ENCODE measurements around the gene AOX1.
"Not testable (repeated sequence)": the region's sequence is repeated elsewhere in the genome, so short reads cannot be mapped to it uniquely, and the experiment has no call there.

The AOX1 gene

GRCh38 chr2:200603972-200604371 is 18.2 kb downstream of the AOX1 start:
- no peak for DNase-seq

GRCh38 chr2:200604571-200605255 is 18.9 kb downstream of the AOX1 start:
- DNase-seq: no peak

GRCh38 chr2:200608341-200609027 is 22.7 kb downstream of the AOX1 start:
- no peak for DNase-seq

GRCh38 chr2:200609028-200609614 is 23.3 kb downstream of the AOX1 start:
- no peak for DNase-seq

- not testable (repeated sequence) for DNase-seq
Measured at GRCh38 chr2:200610217-200610616, 24.4 kb downstream of the AOX1 start.

GRCh38 chr2:200613692-200614091 is 27.9 kb downstream of the AOX1 start:
- no peak for DNase-seq

- DNase-seq: no peak
Measured at GRCh38 chr2:200614249-200614648, 28.4 kb downstream of the AOX1 start.

GRCh38 chr2:200615247-200615646 is 29.4 kb downstream of the AOX1 start:
- DNase-seq: no peak

GRCh38 chr2:200616193-200616592 is 30.4 kb downstream of the AOX1 start:
- DNase-seq: no peak

GRCh38 chr2:200616656-200617055 is 30.8 kb downstream of the AOX1 start:
- no peak for DNase-seq

GRCh38 chr2:200617156-200618053 is 31.6 kb downstream of the AOX1 start:
- DNase-seq: no peak

- no peak for DNase-seq
Measured at GRCh38 chr2:200618054-200618419, 32.2 kb downstream of the AOX1 start.

- no peak for DNase-seq
Measured at GRCh38 chr2:200618590-200619021, 32.8 kb downstream of the AOX1 start.

GRCh38 chr2:200619279-200619678 is 33.5 kb downstream of the AOX1 start:
- DNase-seq: peak in 1 of 2 experiments; percentile 11

- no peak for DNase-seq
Measured at GRCh38 chr2:200620606-200621390, 35.0 kb downstream of the AOX1 start.

GRCh38 chr2:200622106-200622505 is 36.3 kb downstream of the AOX1 start:
- no peak for DNase-seq

- no peak for DNase-seq
Measured at GRCh38 chr2:200624026-200624425, 38.2 kb downstream of the AOX1 start.

GRCh38 chr2:200624658-200625057 is 38.8 kb downstream of the AOX1 start:
- DNase-seq: no peak

- DNase-seq: no peak
Measured at GRCh38 chr2:200625282-200625681, 39.5 kb downstream of the AOX1 start.

- no peak for DNase-seq
Measured at GRCh38 chr2:200625958-200626363, 40.1 kb downstream of the AOX1 start.

- no peak for DNase-seq
Measured at GRCh38 chr2:200627110-200627770, 41.4 kb downstream of the AOX1 start.

- DNase-seq: not testable (repeated sequence)
Measured at GRCh38 chr2:200628461-200628860, 42.6 kb downstream of the AOX1 start.

All from NCI-H2081 (cell line).